DLD1 (cell line): ENCODE results near the gene EIF4G3.
"Not testable (repeated sequence)": the region's sequence is repeated elsewhere in the genome, so short reads cannot be mapped to it uniquely, and the experiment has no call there.

Experiments
- in situ Hi-C: cut with HindIII; loops from 2 replicates; pipeline ENCODE4 v1.10.0; 2017; ENCODE audit warnings: low sequenced_read_pairs

Gene EIF4G3

GRCh38 chr1:21176586-21177555 is at the start of gene EIF4G3:
TSS of gene EIF4G3 (minus strand) at chr1:21176897. CDS start at chr1:21002742, 174,155 bp downstream.
- in situ Hi-C loops, result no loop called here

- in situ Hi-C loops, result loop anchor here (25.0 kb wide), 1 partner anchor 312 kb away; no protein-coding TSS in a partner anchor
Observed at GRCh38 chr1:21225065-21225464, 48.4 kb upstream of the EIF4G3 start.

- in situ Hi-C loops, result no loop called here
Observed at GRCh38 chr1:21220815-21221214, 44.1 kb upstream of the EIF4G3 start.

GRCh38 chr1:21219674-21220073 is 43.0 kb upstream of the EIF4G3 start:
- in situ Hi-C loops, result no loop called here

- in situ Hi-C loops, result no loop called here
Observed at GRCh38 chr1:21217812-21218596, 41.3 kb upstream of the EIF4G3 start.

GRCh38 chr1:21216835-21217811 is 40.4 kb upstream of the EIF4G3 start:
- in situ Hi-C loops, result no loop called here

GRCh38 chr1:21212126-21212525 is 35.4 kb upstream of the EIF4G3 start:
- in situ Hi-C loops, result no loop called here

- in situ Hi-C loops, result not testable (repeated sequence)
Observed at GRCh38 chr1:21208137-21208700, 31.5 kb upstream of the EIF4G3 start.

- in situ Hi-C loops, result no loop called here
Observed at GRCh38 chr1:21206117-21206516, 29.4 kb upstream of the EIF4G3 start.

- in situ Hi-C loops, result no loop called here
Observed at GRCh38 chr1:21205416-21205815, 28.7 kb upstream of the EIF4G3 start.

GRCh38 chr1:21201650-21202049 is 25.0 kb upstream of the EIF4G3 start:
- in situ Hi-C loops, result no loop called here

- in situ Hi-C loops, result not testable (repeated sequence)
Observed at GRCh38 chr1:21201238-21201637, 24.5 kb upstream of the EIF4G3 start.

- in situ Hi-C loops, result no loop called here
Observed at GRCh38 chr1:21200767-21201166, 24.1 kb upstream of the EIF4G3 start.

- in situ Hi-C loops, result no loop called here
Observed at GRCh38 chr1:21198929-21199328, 22.2 kb upstream of the EIF4G3 start.

GRCh38 chr1:21192871-21193270 is 16.2 kb upstream of the EIF4G3 start:
- in situ Hi-C loops, result no loop called here

GRCh38 chr1:21192284-21192683 is 15.6 kb upstream of the EIF4G3 start:
- in situ Hi-C loops, result no loop called here

GRCh38 chr1:21190771-21191170 is 14.1 kb upstream of the EIF4G3 start:
- in situ Hi-C loops, result not testable (repeated sequence)

GRCh38 chr1:21189906-21190500 is 13.3 kb upstream of the EIF4G3 start:
- in situ Hi-C loops, result no loop called here

GRCh38 chr1:21189421-21189820 is 12.7 kb upstream of the EIF4G3 start:
- in situ Hi-C loops, result no loop called here

GRCh38 chr1:21188235-21188634 is 11.5 kb upstream of the EIF4G3 start:
- in situ Hi-C loops, result no loop called here
